Liver (tissue), 9 donors: ENCODE measurements around the gene CHN2. TPM values are rescaled to one million over a fixed set of nuclear protein-coding genes. Genes with fewer than 3 reads are reported as not detected.

Experiments
- DNase-seq: peaks from one replicate; pipeline ENCODE4 v3.0.0-alpha.2; 2017; ENCODE audit warnings: low spot score
- H3K27ac ChIP-seq, 2 donors: one replicate each; pipeline ENCODE4 v1.7.0; 2013; ENCODE audit warnings: inconsistent platforms in 2 of 2, low read length in 2 of 2, control low read depth in 1 of 2, low read depth in 1 of 2, mild to moderate bottlenecking in 1 of 2
- H3K27me3 ChIP-seq, 4 donors: one replicate each; pipeline versions ENCODE4 v1.6.1 to v1.7.0; 2013; ENCODE audit warnings: low read length in 3 of 4, inconsistent platforms in 1 of 4, mild to moderate bottlenecking in 1 of 4, moderate library complexity in 1 of 4; ENCODE audit not compliant: control insufficient read depth in 4 of 4, insufficient read depth in 4 of 4
- H3K36me3 ChIP-seq, 4 donors: one replicate each; pipeline versions ENCODE4 v1.6.1 to v1.7.0; 2013; ENCODE audit warnings: low read length in 3 of 4, mild to moderate bottlenecking in 3 of 4, low read depth in 1 of 4, moderate library complexity in 1 of 4; ENCODE audit not compliant: control insufficient read depth in 4 of 4, insufficient read depth in 3 of 4
- H3K4me1 ChIP-seq, 4 donors: one replicate each; pipeline versions ENCODE4 v1.6.1 to v1.7.0; 2013; ENCODE audit warnings: low read length in 3 of 4, mild to moderate bottlenecking in 3 of 4, moderate library complexity in 1 of 4; ENCODE audit not compliant: control insufficient read depth in 4 of 4, insufficient read depth in 4 of 4
- H3K4me3 ChIP-seq, 3 donors: one replicate each; pipeline versions ENCODE4 v1.6.1 to v1.7.0; 2013; ENCODE audit warnings: low read length in 3 of 3, control low read depth in 1 of 3, low read depth in 1 of 3, mild to moderate bottlenecking in 1 of 3
- H3K9ac ChIP-seq, 2 donors: one replicate each; pipeline ENCODE4 v1.7.0; 2013; ENCODE audit warnings: low read length in 2 of 2, mild to moderate bottlenecking in 2 of 2, moderate library complexity in 2 of 2, control low read depth in 1 of 2, low read depth in 1 of 2
- H3K9me3 ChIP-seq, 4 donors: one replicate each; pipeline versions ENCODE4 v1.6.1 to v1.7.0; 2013; ENCODE audit warnings: low read length in 3 of 4; ENCODE audit not compliant: control insufficient read depth in 4 of 4
- FOXA1 ChIP-seq: IDR thresholded peaks from 2 replicates; pipeline ENCODE4 v1.6.1; 2016; ENCODE audit warnings: antibody characterized with exemption
- FOXA2 ChIP-seq: IDR thresholded peaks from 2 replicates; pipeline ENCODE4 v1.6.1; 2016; ENCODE audit warnings: antibody characterized with exemption
- GABPA ChIP-seq, 2 donors: IDR thresholded peaks in 1 of 2; conservative IDR thresholded peaks in 1 of 2; 2 replicates each; pipeline ENCODE4 v1.6.1; 2016; ENCODE audit warnings: antibody characterized with exemption in 2 of 2, mild to moderate bottlenecking in 1 of 2, moderate library complexity in 1 of 2
- HNF4A ChIP-seq, 2 donors: conservative IDR thresholded peaks; 2 replicates each; pipeline ENCODE4 v1.6.1; 2016; ENCODE audit warnings: antibody characterized with exemption in 2 of 2, mild to moderate bottlenecking in 2 of 2
- NR2F2 ChIP-seq: IDR thresholded peaks from 2 replicates; pipeline ENCODE4 v1.6.1; 2016; ENCODE audit warnings: antibody characterized with exemption
- RAD21 ChIP-seq, 2 donors: IDR thresholded peaks; 2 replicates each; pipeline ENCODE4 v1.6.1; 2016; ENCODE audit warnings: antibody characterized with exemption in 2 of 2, mild to moderate bottlenecking in 2 of 2
- RXRA ChIP-seq, 2 donors: IDR thresholded peaks; 2 replicates each; pipeline ENCODE4 v1.6.1; 2017 to 2018; ENCODE audit warnings: antibody characterized with exemption in 2 of 2, mild to moderate bottlenecking in 1 of 2
- SP1 ChIP-seq: IDR thresholded peaks from 2 replicates; pipeline ENCODE4 v1.6.1; 2018; ENCODE audit warnings: antibody characterized with exemption, mild to moderate bottlenecking
- WGBS: extraction: QIAGEN DNeasy Blood & Tissue Kit; methylation state at CpG from one replicate; pipeline ENCODE4 v1.1.7; 2013; 5-methylcytosine and 5-hydroxymethylcytosine counted together
- polyA plus RNA-seq, 2 donors: library from polyadenylated mRNA; stranded (reverse) in 1 of 2; unstranded in 1 of 2; fragments of 200-250 nt in 1 of 2; fragments of >200 nt in 1 of 2; fragmentation: Nextera tagmentation in 1 of 2; extraction: Ambion mirVana in 1 of 2; gene quantifications; one replicate each; pipeline versions ENCODE4 v1.2.1 to v1.2.3, GENCODE V29; 2013 to 2015
- total RNA-seq, 2 donors: library from RNA; depleted of rRNA; stranded (reverse); fragments of >200 nt; gene quantifications; one replicate each; pipeline ENCODE4 v1.2.3, GENCODE V29; 2014
- TF ChIP-seq, protein P1 (sequence below): IDR thresholded peaks from 2 replicates; pipeline ENCODE4 v1.6.1; 2016; ENCODE audit warnings: antibody characterized with exemption
- TF ChIP-seq, protein P2 (sequence below): IDR thresholded peaks from 2 replicates; pipeline ENCODE4 v1.6.1; 2016; ENCODE audit warnings: antibody characterized with exemption
- TF ChIP-seq, protein P3 (sequence below): fragments of 150-350 bp; IDR thresholded peaks from 2 replicates; pipeline ENCODE4 v1.5.1; 2017; ENCODE audit warnings: improper control_type of control experiment, low read depth, low read length; ENCODE audit not compliant: missing input control
- TF ChIP-seq, protein P4 (sequence below): IDR thresholded peaks from 2 replicates; pipeline ENCODE4 v1.6.1; 2016; ENCODE audit warnings: antibody characterized with exemption, mild to moderate bottlenecking
- donor health status: healthy.
- donor health status: healthy.
- donor health status: healthy.
- donor health status: healthy.
- donor health status: healthy.

CHN2 gene
- total and polyA plus RNA-seq, 4 donors = 8.3 to 25.4 (median 17.8) TPM

DNA sequence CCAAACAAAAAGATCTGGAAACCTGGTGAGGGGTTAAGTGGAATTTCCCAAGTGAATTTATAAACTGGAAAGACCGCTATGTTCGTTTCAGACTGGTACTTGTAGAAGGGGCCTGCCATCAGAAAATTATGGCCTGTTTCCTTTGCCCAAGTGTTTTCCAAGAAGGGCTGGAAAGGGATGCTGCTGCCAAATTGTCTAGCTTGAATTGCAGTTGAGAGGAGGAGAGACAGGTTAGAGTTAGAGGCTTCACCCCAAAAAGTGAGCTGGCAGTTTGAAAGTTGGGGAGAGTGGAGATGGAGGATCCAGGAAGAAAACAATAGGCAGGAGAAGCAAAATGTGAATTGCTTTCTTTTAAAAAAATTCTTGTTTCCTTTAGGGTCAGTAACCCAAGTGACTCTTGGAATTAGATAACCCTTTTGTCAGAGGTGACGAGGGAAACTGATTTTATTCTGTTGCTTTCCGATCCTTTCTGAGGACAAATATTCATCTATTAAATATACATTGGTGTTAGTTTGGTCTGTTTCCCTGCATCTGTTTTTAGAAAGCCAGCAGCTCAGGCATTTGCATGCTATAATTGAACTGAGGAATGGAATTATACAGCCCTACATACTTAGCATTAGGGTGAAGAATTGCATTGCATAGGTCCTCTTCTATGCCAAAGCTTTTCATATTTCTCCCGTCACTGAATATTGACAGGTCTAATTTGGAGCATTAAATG, 286.5 kb downstream of the CHN2 start:
- TF ChIP-seq, protein P1, sequence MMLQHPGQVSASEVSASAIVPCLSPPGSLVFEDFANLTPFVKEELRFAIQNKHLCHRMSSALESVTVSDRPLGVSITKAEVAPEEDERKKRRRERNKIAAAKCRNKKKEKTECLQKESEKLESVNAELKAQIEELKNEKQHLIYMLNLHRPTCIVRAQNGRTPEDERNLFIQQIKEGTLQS = no peak
- H3K27me3 ChIP-seq = no peaks in the 10 kb centered on the region
- no peak overlapping the region for H3K9ac ChIP-seq
- DNase-seq = no peak
- H3K9me3 ChIP-seq = no peaks in the 10 kb centered on the region
- peaks cover 13 to 39% (median 36%) of the 10 kb centered on the region in 4 donors for H3K4me1 ChIP-seq
- H3K36me3 ChIP-seq = no peaks in the 10 kb centered on the region
- 62% methylated on average over 5 of the region's 5 CpGs for WGBS
- H3K27ac ChIP-seq = peak overlapping the region; percentile 19 to 80
- no peak overlapping the region for H3K4me3 ChIP-seq

DNA sequence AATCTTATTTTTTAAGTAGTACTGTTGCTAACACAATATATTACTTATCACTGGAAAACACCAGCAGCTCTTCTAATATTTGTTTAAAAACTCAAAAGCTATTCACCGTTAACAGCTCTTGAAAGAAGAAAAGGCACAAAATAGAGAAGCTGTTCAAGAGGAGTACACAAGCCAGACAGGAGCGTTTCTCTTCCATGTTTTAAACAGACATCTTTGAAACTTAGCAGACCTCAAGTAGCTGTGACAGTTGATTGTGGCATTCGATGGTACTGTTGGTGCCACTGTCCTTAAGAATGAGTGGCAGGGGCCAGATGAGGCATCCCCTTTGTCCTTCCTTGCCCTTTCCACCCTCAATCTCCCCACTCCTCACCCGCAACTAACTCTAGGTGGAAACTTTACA, 287.5 kb downstream of the CHN2 start:
- 88% methylated on average over 4 of the region's 4 CpGs for WGBS
- Histone ChIP-seq H3K9ac (no peak overlapping the region), H3K4me3 (no peak overlapping the region), H3K27me3 (no peaks in the 10 kb centered on the region), H3K27ac (no peak overlapping the region), H3K36me3 (no peaks in the 10 kb centered on the region), H3K4me1 (peaks cover 13 to 45% (median 39%) of the 10 kb centered on the region in 4 donors), H3K9me3 (no peaks in the 10 kb centered on the region)
- TF ChIP-seq, protein P2, sequence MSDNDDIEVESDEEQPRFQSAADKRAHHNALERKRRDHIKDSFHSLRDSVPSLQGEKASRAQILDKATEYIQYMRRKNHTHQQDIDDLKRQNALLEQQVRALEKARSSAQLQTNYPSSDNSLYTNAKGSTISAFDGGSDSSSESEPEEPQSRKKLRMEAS = no peak
- no peak for TF ChIP-seq GABPA (IDR thresholded peaks at IDR 0.05 in 1 of 2, conservative IDR thresholded peaks at IDR 0.05 in 1 of 2)
- TF ChIP-seq, protein P3, sequence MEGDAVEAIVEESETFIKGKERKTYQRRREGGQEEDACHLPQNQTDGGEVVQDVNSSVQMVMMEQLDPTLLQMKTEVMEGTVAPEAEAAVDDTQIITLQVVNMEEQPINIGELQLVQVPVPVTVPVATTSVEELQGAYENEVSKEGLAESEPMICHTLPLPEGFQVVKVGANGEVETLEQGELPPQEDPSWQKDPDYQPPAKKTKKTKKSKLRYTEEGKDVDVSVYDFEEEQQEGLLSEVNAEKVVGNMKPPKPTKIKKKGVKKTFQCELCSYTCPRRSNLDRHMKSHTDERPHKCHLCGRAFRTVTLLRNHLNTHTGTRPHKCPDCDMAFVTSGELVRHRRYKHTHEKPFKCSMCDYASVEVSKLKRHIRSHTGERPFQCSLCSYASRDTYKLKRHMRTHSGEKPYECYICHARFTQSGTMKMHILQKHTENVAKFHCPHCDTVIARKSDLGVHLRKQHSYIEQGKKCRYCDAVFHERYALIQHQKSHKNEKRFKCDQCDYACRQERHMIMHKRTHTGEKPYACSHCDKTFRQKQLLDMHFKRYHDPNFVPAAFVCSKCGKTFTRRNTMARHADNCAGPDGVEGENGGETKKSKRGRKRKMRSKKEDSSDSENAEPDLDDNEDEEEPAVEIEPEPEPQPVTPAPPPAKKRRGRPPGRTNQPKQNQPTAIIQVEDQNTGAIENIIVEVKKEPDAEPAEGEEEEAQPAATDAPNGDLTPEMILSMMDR = no peak
- TF ChIP-seq HNF4A (conservative IDR thresholded peaks at IDR 0.05) = no peak
- TF ChIP-seq FOXA1 = no peak
- TF ChIP-seq, protein P4, sequence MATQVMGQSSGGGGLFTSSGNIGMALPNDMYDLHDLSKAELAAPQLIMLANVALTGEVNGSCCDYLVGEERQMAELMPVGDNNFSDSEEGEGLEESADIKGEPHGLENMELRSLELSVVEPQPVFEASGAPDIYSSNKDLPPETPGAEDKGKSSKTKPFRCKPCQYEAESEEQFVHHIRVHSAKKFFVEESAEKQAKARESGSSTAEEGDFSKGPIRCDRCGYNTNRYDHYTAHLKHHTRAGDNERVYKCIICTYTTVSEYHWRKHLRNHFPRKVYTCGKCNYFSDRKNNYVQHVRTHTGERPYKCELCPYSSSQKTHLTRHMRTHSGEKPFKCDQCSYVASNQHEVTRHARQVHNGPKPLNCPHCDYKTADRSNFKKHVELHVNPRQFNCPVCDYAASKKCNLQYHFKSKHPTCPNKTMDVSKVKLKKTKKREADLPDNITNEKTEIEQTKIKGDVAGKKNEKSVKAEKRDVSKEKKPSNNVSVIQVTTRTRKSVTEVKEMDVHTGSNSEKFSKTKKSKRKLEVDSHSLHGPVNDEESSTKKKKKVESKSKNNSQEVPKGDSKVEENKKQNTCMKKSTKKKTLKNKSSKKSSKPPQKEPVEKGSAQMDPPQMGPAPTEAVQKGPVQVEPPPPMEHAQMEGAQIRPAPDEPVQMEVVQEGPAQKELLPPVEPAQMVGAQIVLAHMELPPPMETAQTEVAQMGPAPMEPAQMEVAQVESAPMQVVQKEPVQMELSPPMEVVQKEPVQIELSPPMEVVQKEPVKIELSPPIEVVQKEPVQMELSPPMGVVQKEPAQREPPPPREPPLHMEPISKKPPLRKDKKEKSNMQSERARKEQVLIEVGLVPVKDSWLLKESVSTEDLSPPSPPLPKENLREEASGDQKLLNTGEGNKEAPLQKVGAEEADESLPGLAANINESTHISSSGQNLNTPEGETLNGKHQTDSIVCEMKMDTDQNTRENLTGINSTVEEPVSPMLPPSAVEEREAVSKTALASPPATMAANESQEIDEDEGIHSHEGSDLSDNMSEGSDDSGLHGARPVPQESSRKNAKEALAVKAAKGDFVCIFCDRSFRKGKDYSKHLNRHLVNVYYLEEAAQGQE = no peak
- TF ChIP-seq FOXA2 = no peak
- TF ChIP-seq NR2F2 = no peak
- TF ChIP-seq RXRA (IDR thresholded peaks at IDR 0.05) = no peak
- no peak for TF ChIP-seq SP1
- TF ChIP-seq RAD21 (IDR thresholded peaks at IDR 0.05) = no peak
- no peak for DNase-seq
